SK-N-MC (cell line): ENCODE measurements around the gene MAMDC4.

ENCODE experiments used
- EZH2 ChIP-seq: fragments of 200-600 bp; sonication (generic); IDR thresholded peaks from one replicate; pipeline ENCODE4 v1.6.1; 2017; ENCODE audit warnings: antibody characterized with exemption
- FOXP2 ChIP-seq: optimal IDR thresholded peaks from 2 replicates; pipeline ENCODE3; 2011; ENCODE audit warnings: mild to moderate bottlenecking, moderate library complexity; ENCODE audit not compliant: insufficient read depth; ENCODE audit errors: extremely low read length, control extremely low read depth
- POLR2AphosphoS5 ChIP-seq: IDR thresholded peaks from 2 replicates; pipeline ENCODE4 v1.6.1; 2012; ENCODE audit warnings: mild to moderate bottlenecking, low read depth, low read length, borderline replicate concordance

GRCh38 chr9:136865041-136865767 is 13.1 kb downstream of the MAMDC4 start:
- no peak for TF ChIP-seq EZH2
- no peak for TF ChIP-seq POLR2AphosphoS5
- no peak for TF ChIP-seq FOXP2
